NCI-H1694 treated with DMSO at 0.1 percent for 48 hours (cell line): ENCODE data around the gene SH2B2.
A peak's percentile ranks its signal among the peaks of the same experiment; 100 is the strongest.
"Not testable (repeated sequence)": the region's sequence is repeated elsewhere in the genome, so short reads cannot be mapped to it uniquely, and the experiment has no call there.

ENCODE experiments used
- DNase-seq: peaks from one replicate; lab custom pipeline; 2025; lab: John Stamatoyannopoulos, UW

SH2B2 gene

GRCh38 chr7:102287111-102287980 lies 678 bp downstream of the SH2B2 start:
- DNase-seq, result peak; percentile 6

DNA sequence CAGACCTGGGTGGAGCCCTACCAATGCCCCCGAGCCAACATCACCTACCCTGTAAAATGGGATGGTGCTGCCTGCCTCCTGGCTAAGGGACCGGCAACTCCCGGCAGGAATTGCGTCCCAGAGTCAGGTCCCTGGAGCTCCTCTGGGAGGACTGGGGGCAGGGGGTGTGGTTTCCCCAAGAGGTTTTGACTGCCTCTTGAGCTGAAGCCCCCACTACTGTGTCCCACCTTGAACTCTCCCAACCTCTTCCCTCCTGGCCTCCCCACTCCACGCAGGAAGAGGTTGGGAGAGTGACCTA lies 1.3 kb downstream of the SH2B2 start:
- DNase-seq, result no peak

- no peak for DNase-seq
Measured at GRCh38 chr7:102288285-102288930, 1.7 kb downstream of the SH2B2 start.

GRCh38 chr7:102289057-102289456 lies 2.4 kb downstream of the SH2B2 start:
- no peak for DNase-seq

- no peak for DNase-seq
Measured at GRCh38 chr7:102291056-102291915, 4.6 kb downstream of the SH2B2 start.

DNA sequence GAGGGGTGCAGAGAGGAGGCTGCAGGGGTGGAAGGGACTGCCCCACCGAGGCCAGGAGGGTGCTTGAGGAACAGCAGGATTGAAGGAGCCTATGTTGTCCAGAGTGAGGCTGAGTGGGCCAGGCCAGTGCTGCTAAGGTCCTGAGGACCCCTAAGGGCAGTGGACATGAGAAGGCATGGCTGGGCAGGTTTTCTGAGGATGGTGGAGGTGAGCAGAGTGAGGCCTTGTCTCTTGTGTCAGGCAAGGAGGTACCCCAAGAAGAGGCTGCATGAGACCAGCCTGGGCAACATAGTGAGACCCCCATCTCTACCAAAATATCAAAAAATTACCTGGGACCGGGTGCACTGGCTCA lies 5.2 kb downstream of the SH2B2 start:
- DNase-seq, result no peak

GRCh38 chr7:102292813-102293798 lies 6.4 kb downstream of the SH2B2 start:
- no peak for DNase-seq

DNA sequence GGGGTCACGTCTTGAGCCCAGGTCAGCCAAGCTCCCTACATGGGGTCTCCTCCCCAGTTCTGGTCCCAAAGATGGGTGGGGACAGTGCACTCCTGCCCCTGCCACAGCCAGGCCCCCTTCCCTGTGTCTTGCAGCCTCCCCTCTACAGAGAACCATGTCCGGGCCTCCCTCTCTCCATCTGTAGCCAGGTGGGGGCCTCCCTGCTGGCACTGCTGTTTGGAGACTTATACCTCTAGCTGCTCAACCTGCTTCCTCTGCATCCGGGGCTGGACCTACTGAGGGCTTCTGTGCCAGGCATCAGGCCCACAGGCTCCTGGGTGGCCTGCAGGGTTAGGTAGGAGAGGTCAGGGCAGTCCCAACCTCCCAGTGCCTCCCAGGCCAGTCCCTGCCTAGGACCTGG lies 7.9 kb downstream of the SH2B2 start:
- no peak for DNase-seq

- no peak for DNase-seq
Measured at GRCh38 chr7:102295346-102296178, 8.9 kb downstream of the SH2B2 start.

- DNase-seq, result no peak
Measured at GRCh38 chr7:102296179-102296438, 9.4 kb downstream of the SH2B2 start.

DNA sequence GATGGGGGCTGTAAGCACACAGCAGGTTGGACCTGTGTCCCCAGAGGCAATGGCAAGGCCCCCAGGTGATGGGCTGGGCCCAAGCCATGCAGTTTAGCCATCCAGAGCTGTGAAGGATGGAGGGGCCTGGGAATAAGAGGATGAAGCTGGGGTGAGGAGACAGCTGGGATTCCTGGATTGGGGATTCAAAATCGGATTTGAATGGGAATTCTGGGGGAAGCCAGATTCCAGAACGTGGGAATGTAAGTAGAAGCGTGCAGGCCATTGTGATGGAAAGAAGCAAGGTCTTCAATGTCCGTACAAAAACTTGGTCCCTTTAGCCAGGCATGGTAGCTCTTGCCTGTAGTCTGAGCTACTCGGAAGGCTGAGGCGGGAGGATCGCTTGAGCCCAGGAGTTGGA lies 9.8 kb downstream of the SH2B2 start:
- DNase-seq, result no peak

GRCh38 chr7:102297487-102298218 lies 11.0 kb downstream of the SH2B2 start:
- no peak for DNase-seq

- no peak for DNase-seq
Measured at GRCh38 chr7:102300643-102301221, 14.1 kb downstream of the SH2B2 start.

GRCh38 chr7:102301367-102301766 lies 14.7 kb downstream of the SH2B2 start:
- not testable (repeated sequence) for DNase-seq

- DNase-seq, result no peak
Measured at GRCh38 chr7:102302025-102302424, 15.4 kb downstream of the SH2B2 start.

DNA sequence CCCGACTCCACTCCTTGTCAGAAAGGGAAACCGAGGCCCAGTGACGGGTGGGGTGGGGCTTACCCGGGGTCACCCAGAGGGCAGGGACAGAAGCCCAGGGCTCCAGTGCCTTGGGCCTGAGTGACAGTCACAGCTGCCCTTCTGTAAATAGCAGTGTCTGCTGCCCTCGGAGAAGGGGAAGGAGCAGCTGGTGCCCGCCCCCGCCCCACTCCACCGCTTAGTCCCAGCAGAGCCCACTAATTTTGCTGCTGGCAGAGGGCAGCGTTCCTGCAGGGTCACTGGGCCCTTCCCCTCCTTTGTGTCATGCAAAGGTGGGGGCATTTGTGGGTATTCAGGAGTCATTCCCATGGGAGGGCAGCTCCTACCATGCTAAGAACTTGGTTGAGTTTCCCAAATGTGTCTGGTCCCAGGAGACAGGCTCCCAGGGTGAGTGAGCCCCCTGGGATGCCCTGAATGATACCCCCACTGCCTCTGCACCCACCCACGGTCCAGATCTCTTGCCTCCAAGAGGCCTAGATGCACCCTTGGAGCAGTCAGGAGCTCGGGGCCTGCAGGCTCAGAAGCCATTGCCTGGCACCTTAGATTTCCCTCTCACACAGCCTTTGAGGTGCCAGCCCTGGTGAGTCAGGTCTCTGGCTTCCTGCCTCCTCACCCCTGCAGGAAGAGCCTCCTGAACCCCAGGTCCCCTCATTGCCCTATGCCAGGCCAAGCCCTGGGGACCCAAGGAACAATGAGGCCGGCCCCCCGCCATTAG lies 17.2 kb downstream of the SH2B2 start:
- no peak for DNase-seq

DNA sequence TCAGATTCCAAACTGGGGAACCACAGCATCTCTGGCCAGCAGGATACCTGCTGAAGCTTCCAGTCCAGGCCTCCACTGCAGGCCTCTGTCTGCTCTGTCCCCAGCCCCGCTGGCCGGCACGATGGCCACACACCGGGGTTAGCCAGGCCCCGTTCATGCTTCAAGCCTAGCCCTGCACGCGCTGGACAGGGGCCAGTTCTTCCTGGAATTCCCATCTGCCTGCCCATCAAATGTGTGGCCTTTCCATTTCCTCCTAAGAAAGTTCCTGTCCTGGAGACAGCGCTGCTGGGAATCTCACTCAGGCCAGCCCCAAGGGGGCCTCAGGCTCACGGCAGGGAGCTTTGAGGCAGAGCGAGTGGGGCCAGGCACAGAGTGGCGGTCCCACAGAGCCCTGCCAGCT lies 18.0 kb downstream of the SH2B2 start:
- DNase-seq, result no peak

DNA sequence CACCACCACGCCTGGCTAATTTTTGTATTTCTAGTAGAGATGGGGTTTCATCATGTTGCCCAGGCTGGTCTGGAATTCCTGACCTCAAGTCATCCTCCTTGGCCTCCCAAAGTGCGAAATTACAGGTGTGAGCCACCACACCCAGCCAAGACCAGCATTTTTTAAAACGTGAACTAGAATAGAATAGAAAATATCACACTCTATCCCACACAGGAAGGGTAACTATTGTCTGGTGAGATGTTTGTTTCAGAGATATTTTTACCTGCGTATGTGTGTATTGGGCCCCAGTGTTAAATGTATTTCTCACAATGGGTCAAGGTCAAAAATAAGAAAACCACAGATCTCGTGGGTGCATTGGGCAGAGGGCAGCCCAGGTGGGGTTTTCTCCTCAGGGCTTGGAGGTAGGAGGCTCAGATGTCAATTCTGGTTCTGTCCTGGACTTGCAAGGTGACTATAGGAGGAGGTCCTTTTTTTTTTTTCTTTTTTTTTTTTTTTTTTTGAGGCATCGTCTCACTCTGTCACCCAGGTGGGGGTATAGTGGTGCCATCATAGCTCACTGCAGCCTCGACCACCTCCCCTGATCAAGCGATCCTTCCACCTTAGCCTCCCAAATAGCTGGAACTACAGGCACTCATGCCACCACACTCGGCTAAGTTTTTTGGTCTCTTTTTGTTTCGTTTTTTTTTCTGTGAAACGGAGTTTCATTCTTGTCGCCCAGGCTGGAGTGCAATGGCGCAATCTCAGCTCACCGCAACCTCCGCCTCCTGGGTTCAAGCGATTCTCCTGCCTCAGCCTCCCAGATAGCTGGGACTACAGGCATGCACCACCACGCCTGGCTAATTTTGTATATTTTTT lies 19.0 kb downstream of the SH2B2 start:
- DNase-seq, result no peak
